GM12874 (cell line): ENCODE measurements around the gene LSG1.

Experiments used
- TF ChIP-seq, protein P1 (sequence below): IDR thresholded peaks from 2 replicates; pipeline ENCODE4 v1.5.1; 2011; ENCODE audit warnings: low read depth, mild to moderate bottlenecking, control low read depth, low read length, moderate library complexity; ENCODE audit not compliant: insufficient read depth

LSG1 gene

DNA sequence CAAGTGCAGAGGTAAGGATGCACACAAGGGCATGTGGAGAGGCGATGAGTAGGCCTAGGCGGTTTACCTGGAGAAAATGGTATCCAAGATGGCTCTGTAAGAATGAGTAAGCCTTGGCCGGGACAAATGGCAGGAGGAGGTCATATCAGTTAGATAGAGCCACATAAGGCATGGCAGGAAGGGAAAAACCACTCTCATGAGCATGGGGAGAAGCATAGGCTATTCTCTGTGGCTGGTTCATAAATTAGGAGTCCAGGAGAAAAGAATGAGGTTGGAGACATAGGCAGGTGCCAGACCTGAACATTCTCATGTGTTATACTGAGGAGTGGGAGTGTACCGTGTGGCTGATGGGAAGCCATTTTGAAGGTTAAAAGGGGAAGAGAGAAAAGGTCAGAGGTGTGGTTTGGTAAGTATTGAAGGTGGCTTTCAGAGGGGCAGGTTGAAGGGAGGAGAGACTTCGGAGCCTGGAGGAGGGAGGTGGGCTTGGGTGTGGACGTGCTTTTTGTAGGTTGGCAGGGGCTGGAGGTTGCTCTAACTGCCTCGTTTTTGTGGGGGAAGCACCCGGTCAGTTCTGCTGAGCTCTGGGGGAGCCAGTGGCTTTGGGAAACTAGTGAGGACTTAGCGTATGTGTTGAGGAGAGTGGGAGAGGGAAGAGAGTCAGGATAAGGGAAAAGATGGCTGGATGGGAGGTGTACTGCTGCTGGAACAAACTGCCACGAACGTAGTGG, 9.1 kb upstream of the LSG1 start:
- TF ChIP-seq, protein P1, sequence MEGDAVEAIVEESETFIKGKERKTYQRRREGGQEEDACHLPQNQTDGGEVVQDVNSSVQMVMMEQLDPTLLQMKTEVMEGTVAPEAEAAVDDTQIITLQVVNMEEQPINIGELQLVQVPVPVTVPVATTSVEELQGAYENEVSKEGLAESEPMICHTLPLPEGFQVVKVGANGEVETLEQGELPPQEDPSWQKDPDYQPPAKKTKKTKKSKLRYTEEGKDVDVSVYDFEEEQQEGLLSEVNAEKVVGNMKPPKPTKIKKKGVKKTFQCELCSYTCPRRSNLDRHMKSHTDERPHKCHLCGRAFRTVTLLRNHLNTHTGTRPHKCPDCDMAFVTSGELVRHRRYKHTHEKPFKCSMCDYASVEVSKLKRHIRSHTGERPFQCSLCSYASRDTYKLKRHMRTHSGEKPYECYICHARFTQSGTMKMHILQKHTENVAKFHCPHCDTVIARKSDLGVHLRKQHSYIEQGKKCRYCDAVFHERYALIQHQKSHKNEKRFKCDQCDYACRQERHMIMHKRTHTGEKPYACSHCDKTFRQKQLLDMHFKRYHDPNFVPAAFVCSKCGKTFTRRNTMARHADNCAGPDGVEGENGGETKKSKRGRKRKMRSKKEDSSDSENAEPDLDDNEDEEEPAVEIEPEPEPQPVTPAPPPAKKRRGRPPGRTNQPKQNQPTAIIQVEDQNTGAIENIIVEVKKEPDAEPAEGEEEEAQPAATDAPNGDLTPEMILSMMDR: no peak

- TF ChIP-seq, protein P1: no peak
These were observed 4.5 kb upstream of the LSG1 start for GRCh38 chr3:194676471-194676870.

DNA sequence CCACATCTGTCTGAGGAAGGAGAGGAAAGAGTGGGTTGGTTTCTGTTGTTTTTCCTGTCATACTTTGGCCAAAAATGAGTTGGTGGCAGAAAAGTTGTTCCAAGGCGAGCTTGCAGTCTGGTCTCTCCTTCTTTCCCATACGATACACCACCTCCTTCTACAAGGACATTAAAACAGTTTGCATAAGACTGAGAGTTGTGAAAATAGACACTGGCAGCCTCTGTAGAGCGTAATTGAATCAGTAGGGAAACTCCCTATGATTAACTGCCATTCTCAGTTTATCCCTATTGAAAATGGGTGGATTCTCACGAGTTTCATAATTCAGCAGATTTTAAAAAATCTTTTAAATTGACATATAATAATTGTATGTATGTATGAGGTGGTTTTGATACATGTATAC, 3.7 kb upstream of the LSG1 start:
- TF ChIP-seq, protein P1: no peak

DNA sequence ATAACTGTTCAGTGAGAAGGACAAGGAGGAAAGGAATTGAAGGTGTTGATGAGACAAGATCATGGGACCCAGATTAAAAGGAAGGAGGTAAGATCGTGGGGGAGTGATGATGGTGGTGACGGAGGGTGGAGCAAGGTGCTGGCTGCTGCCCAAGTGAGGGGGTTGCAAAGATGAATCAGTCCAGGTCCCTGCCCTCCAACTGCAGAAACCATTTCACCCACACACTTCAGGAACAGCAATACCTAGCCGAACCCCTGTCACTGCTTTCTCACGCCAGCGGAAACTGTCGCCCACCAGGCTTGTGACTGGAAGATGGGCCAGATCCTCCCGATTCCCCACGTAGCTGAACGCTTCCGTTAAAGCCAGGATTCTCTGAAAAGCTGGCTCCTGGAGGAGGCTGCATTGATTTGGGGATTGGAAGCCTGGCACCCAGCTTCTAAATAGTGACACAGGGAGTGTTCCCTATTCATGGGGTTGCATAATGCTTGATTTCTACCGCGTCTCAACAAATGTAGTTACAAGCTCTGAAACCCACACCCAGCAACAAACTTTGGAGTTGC, 3.2 kb upstream of the LSG1 start:
- TF ChIP-seq, protein P1: no peak

DNA sequence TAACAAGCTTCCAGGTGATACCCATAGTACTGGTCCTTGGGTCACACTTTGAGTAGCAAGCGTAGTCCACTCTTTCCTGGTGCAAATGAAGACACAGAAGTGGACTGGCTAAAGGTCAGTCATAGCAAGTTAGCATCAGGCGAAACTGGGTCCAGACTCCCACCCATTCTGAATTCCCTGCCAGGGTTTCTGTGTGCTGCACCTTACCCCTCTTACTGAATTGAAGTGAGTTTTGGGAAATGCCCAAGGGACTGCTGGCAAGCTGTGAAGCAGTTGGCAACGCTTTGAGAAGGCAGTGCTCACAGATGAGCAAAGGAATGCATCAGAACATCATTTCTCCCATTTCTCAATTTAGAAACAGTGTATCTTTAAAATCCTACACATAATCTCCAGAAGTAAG, 1.8 kb upstream of the LSG1 start:
- TF ChIP-seq, protein P1: no peak

DNA sequence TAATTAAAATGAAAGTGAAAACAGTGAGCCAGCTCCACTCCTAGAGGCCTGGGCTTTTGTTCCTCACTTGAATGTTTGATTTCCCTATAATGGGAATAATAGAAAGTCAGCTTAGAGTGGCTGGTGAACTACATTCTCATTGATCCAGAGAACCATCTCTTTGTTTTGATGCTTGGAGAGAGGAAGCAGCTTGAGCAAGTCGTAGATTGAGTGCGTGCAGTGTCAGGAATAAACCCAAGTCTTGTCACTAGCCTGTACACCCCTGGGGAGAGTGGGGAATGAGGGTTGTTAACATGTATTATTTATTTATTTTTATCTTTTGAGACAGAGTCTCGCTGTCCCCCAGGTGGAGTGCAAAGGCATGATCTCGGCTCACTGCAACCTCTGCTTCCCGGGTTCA, 885 bp upstream of the LSG1 start:
- TF ChIP-seq, protein P1: no peak

- TF ChIP-seq, protein P1: peak; percentile 44
These were observed 486 bp downstream of the LSG1 start for GRCh38 chr3:194671511-194671899.
